Right lobe of liver (tissue), 4 donors: Measurements from ENCODE around the gene OPTN.

Experiments used
- POLR2A ChIP-seq: fragments of 450-650 bp; IDR thresholded peaks from one replicate; pipeline ENCODE4 v1.6.1; 2017; ENCODE audit warnings: antibody characterized with exemption, mild to moderate bottlenecking
- TF ChIP-seq, protein P1 (sequence below), 4 donors: fragments of 200-600 bp in 3 of 4; fragments of 450-650 bp in 1 of 4; IDR thresholded peaks; one replicate each; pipeline versions ENCODE4 v1.5.1 to v1.8.0; 2016 to 2022; ENCODE audit warnings: antibody characterized with exemption in 4 of 4, mild to moderate bottlenecking in 2 of 4
- donor health status: DM: no; HTN: no; CAD: no.
- donor health status: DM: no; HTN: no; CAD: no.
- donor health status: DM: no; HTN: yes; CAD: no.

DNA sequence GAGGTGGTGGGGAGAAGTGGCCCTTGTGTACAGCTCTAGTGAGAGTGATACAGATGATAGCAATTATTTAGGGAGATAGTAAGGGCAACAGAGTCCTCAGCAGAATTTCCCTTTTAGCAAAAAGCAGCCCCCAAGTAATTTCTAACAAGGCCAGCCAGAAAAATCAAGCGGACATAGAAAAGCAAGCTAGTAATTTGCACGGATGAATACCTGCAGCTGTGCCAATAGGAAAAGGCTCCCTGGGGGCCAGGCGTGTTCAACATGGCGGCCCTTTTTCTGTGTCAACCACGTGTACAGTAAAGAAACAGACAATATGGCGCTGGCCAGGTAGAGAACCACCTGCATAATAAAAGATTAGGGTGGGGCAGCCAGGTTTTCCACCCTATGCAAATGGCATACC, 68.8 kb downstream of the OPTN start:
- TF ChIP-seq, protein P1, sequence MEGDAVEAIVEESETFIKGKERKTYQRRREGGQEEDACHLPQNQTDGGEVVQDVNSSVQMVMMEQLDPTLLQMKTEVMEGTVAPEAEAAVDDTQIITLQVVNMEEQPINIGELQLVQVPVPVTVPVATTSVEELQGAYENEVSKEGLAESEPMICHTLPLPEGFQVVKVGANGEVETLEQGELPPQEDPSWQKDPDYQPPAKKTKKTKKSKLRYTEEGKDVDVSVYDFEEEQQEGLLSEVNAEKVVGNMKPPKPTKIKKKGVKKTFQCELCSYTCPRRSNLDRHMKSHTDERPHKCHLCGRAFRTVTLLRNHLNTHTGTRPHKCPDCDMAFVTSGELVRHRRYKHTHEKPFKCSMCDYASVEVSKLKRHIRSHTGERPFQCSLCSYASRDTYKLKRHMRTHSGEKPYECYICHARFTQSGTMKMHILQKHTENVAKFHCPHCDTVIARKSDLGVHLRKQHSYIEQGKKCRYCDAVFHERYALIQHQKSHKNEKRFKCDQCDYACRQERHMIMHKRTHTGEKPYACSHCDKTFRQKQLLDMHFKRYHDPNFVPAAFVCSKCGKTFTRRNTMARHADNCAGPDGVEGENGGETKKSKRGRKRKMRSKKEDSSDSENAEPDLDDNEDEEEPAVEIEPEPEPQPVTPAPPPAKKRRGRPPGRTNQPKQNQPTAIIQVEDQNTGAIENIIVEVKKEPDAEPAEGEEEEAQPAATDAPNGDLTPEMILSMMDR (IDR thresholded peaks at IDR 0.05) = no peak
- no peak for TF ChIP-seq POLR2A
